HEK293 (cell line): ENCODE data around the gene OR10A5.

Experiments used
- CTCF ChIA-PET: fragments of 350-600 bp; formaldehyde crosslinking; extraction: SDS; loops from one replicate; lab custom pipeline; 2021; ENCODE audit warnings: antibody characterized with exemption; lab: Yijun Ruan, JAX
- POLR2A ChIA-PET: fragments of 300-600 bp; formaldehyde crosslinking; extraction: SDS; loops from one replicate; lab custom pipeline; 2020; ENCODE audit warnings: antibody characterized with exemption, inconsistent platforms; lab: Yijun Ruan, JAX
- H3K27ac ChIP-seq: fragments of 200-500 bp; sonication (Bioruptor generic); 2 replicates; pipeline ENCODE4 v1.5.1; 2014; ENCODE audit warnings: low read depth, low read length, control low read depth, inconsistent platforms; ENCODE audit errors: extremely low read depth
- H3K36me3 ChIP-seq, 2 experiments: fragments of 200-500 bp in 1 of 2; sonication (Bioruptor generic) in 1 of 2; 1 replicate in 1 of 2; 2 replicates in 1 of 2; pipeline ENCODE4 v1.5.1; 2014 to 2017; ENCODE audit warnings: inconsistent platforms in 2 of 2, low read length in 2 of 2; ENCODE audit not compliant: control insufficient read depth in 2 of 2, insufficient read depth in 1 of 2
- H3K4me1 ChIP-seq: fragments of 200-500 bp; sonication (Bioruptor generic); 2 replicates; pipeline ENCODE4 v1.5.1; 2014; ENCODE audit warnings: mild to moderate bottlenecking, low read length, inconsistent platforms; ENCODE audit not compliant: control insufficient read depth, insufficient read depth
- H3K4me3 ChIP-seq: 2 replicates; pipeline ENCODE4 v1.5.1; 2011; ENCODE audit warnings: low read depth, mild to moderate bottlenecking, control low read depth, low read length, moderate library complexity
- H3K9me3 ChIP-seq: fragments of 200-500 bp; sonication (Bioruptor generic); 2 replicates; pipeline ENCODE4 v1.5.1; 2014; ENCODE audit warnings: low read depth, low read length, inconsistent platforms; ENCODE audit not compliant: control insufficient read depth, insufficient read depth
- OSR2 ChIP-seq: fragments of 450-650 bp; formaldehyde crosslinking; IDR thresholded peaks from 2 replicates; pipeline ENCODE4 v1.5.1; 2016; ENCODE audit warnings: missing biosample characterization, missing genetic modification characterization
- PATZ1 ChIP-seq: fragments of 450-650 bp; formaldehyde crosslinking; IDR thresholded peaks from 2 replicates; pipeline ENCODE4 v1.5.1; 2016; ENCODE audit warnings: missing biosample characterization, missing genetic modification characterization
- RBAK ChIP-seq: fragments of 450-650 bp; formaldehyde crosslinking; IDR thresholded peaks from 2 replicates; pipeline ENCODE4 v1.5.1; 2016; ENCODE audit warnings: missing biosample characterization, missing genetic modification characterization
- YY1 ChIP-seq: fragments of 450-650 bp; formaldehyde crosslinking; IDR thresholded peaks from 2 replicates; pipeline ENCODE4 v1.5.1; 2018; ENCODE audit warnings: missing biosample characterization, missing genetic modification characterization
- ZBTB17 ChIP-seq: fragments of 450-650 bp; formaldehyde crosslinking; IDR thresholded peaks from 2 replicates; pipeline ENCODE4 v1.5.1; 2016; ENCODE audit warnings: missing biosample characterization, missing genetic modification characterization
- ZFP41 ChIP-seq: fragments of 450-650 bp; formaldehyde crosslinking; IDR thresholded peaks from 2 replicates; pipeline ENCODE4 v1.5.1; 2016; ENCODE audit warnings: missing biosample characterization, missing genetic modification characterization, borderline replicate concordance
- ZFP69B ChIP-seq: fragments of 450-650 bp; formaldehyde crosslinking; IDR thresholded peaks from 2 replicates; pipeline ENCODE4 v1.5.1; 2016; ENCODE audit warnings: missing biosample characterization, missing genetic modification characterization
- ZNF132 ChIP-seq: fragments of 450-650 bp; formaldehyde crosslinking; IDR thresholded peaks from 2 replicates; pipeline ENCODE4 v1.5.1; 2017; ENCODE audit warnings: missing biosample characterization, missing genetic modification characterization, borderline replicate concordance
- ZNF175 ChIP-seq: fragments of 450-650 bp; formaldehyde crosslinking; IDR thresholded peaks from 2 replicates; pipeline ENCODE4 v1.5.1; 2016; ENCODE audit warnings: missing biosample characterization, missing genetic modification characterization
- ZNF19 ChIP-seq: fragments of 450-650 bp; formaldehyde crosslinking; IDR thresholded peaks from 2 replicates; pipeline ENCODE4; 2016; ENCODE audit warnings: missing biosample characterization, missing genetic modification characterization, low read depth
- ZNF324 ChIP-seq: fragments of 450-650 bp; formaldehyde crosslinking; IDR thresholded peaks from 2 replicates; pipeline ENCODE4 v1.5.1; 2016; ENCODE audit warnings: missing biosample characterization, missing genetic modification characterization
- ZNF366 ChIP-seq: fragments of 450-650 bp; formaldehyde crosslinking; conservative IDR thresholded peaks from 2 replicates; pipeline ENCODE4 v1.5.1; 2016; ENCODE audit warnings: missing biosample characterization, missing genetic modification characterization
- ZNF394 ChIP-seq: fragments of 450-650 bp; formaldehyde crosslinking; IDR thresholded peaks from 2 replicates; pipeline ENCODE4 v1.5.1; 2016; ENCODE audit warnings: missing biosample characterization, missing genetic modification characterization, mild to moderate bottlenecking, moderate library complexity, borderline replicate concordance
- ZNF416 ChIP-seq: fragments of 450-650 bp; formaldehyde crosslinking; IDR thresholded peaks from 2 replicates; pipeline ENCODE4 v1.5.1; 2016; ENCODE audit warnings: missing biosample characterization, missing genetic modification characterization
- ZNF433 ChIP-seq: fragments of 450-650 bp; formaldehyde crosslinking; IDR thresholded peaks from 2 replicates; pipeline ENCODE4 v1.5.1; 2016; ENCODE audit warnings: missing biosample characterization, missing genetic modification characterization, low read depth
- ZNF549 ChIP-seq: fragments of 450-650 bp; IDR thresholded peaks from 2 replicates; pipeline ENCODE4 v1.5.1; 2018; ENCODE audit warnings: missing biosample characterization, missing genetic modification characterization, mild to moderate bottlenecking, inconsistent platforms, moderate library complexity
- ZNF830 ChIP-seq: fragments of 450-650 bp; IDR thresholded peaks from 2 replicates; pipeline ENCODE4 v1.5.0; 2018; ENCODE audit warnings: missing biosample characterization, missing genetic modification characterization, low read depth, mild to moderate bottlenecking, moderate library complexity
- TF ChIP-seq, protein P1 (sequence below): fragments of 450-650 bp; formaldehyde crosslinking; IDR thresholded peaks from 2 replicates; pipeline ENCODE4 v1.5.1; 2017; ENCODE audit warnings: missing biosample characterization, missing genetic modification characterization
- TF ChIP-seq, protein P2 (sequence below): fragments of 450-650 bp; formaldehyde crosslinking; IDR thresholded peaks from 2 replicates; pipeline ENCODE4 v1.5.1; 2017; ENCODE audit warnings: missing biosample characterization, missing genetic modification characterization
- TF ChIP-seq, protein P3 (sequence below): fragments of 450-650 bp; formaldehyde crosslinking; IDR thresholded peaks from 2 replicates; pipeline ENCODE4 v1.5.1; 2016; ENCODE audit warnings: missing biosample characterization, missing genetic modification characterization, borderline replicate concordance

The OR10A5 gene

GRCh38 chr11:6855971-6856541, 10.6 kb downstream of the OR10A5 start:
- POLR2A ChIA-PET = no interaction called here

DNA sequence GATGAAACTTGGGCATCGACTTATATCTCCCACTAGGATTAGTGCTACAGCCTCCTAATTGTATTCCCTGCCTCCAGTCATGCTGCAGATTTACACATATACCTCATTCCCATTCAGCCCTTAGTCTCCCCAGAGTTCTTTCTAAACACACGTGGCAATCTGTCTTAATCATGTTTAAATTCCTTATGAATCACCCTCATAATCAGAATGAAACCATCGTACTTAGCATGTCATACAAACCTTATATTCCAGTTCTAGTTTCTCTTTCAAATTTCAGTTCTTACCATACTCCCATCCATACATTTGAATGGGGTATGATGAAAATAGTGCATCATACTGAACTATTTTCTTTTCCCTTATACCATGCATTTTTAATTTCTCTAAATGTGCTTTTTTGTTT, 11.4 kb downstream of the OR10A5 start:
- Histone ChIP-seq H3K27ac (no peak overlapping the region), H3K4me3 (no peak overlapping the region)
- TF ChIP-seq ZNF175 (tag by site-specific recombination) = no peak
- TF ChIP-seq, all 188 proteins: peak for 0
- H3K36me3 ChIP-seq = no peaks in the 10 kb centered on the region
- no peaks in the 10 kb centered on the region for H3K9me3 ChIP-seq
- no peaks in the 10 kb centered on the region for H3K4me1 ChIP-seq
- ChIA-PET POLR2A (no interaction called here), CTCF (no interaction called here)

More at GRCh38 chr11:6855971-6856541, 10.6 kb downstream of the OR10A5 start:
- CTCF ChIA-PET = interaction anchor here (0.7 kb wide), 1 partner anchor 100 kb away, joined by 3 read pairs; no protein-coding TSS in a partner anchor
- H3K4me3 ChIP-seq = no peak overlapping the region
- no peaks in the 10 kb centered on the region for H3K36me3 ChIP-seq
- H3K4me1 ChIP-seq = no peaks in the 10 kb centered on the region
- no peaks in the 10 kb centered on the region for H3K9me3 ChIP-seq
- TF ChIP-seq RBAK (tag by site-specific recombination) (no peak), ZBTB17 (tag by site-specific recombination) (0 out of 2 replicates have a peak, but pooled peaks have one; percentile 17)
- H3K27ac ChIP-seq = no peak overlapping the region

- POLR2A ChIA-PET = interaction anchor here (0.7 kb wide), 1 partner anchor 66 kb away, joined by 10 read pairs; no protein-coding TSS in a partner anchor
- Histone ChIP-seq H3K4me3 (no peak within 1 kb of the TSS), H3K9me3 (no peaks in the 10 kb centered on the region), H3K27ac (no peak within 1 kb of the TSS), H3K36me3 (no peaks in the 10 kb centered on the region), H3K4me1 (no peaks in the 10 kb centered on the region)
- CTCF ChIA-PET = interaction anchor here (0.6 to 2.4 kb wide), 2 partner anchors 50 to 823 kb away, joined by 3 to 12 read pairs; no protein-coding TSS in a partner anchor
- no peak for TF ChIP-seq ZFP69B (tag by site-specific recombination)
- TF ChIP-seq PATZ1 (tag by site-specific recombination) = no peak
- TF ChIP-seq, protein P1, sequence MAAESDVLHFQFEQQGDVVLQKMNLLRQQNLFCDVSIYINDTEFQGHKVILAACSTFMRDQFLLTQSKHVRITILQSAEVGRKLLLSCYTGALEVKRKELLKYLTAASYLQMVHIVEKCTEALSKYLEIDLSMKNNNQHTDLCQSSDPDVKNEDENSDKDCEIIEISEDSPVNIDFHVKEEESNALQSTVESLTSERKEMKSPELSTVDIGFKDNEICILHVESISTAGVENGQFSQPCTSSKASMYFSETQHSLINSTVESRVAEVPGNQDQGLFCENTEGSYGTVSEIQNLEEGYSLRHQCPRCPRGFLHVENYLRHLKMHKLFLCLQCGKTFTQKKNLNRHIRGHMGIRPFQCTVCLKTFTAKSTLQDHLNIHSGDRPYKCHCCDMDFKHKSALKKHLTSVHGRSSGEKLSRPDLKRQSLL (tag by site-specific recombination) = no peak
- no peak for TF ChIP-seq YY1 (tag by site-specific recombination)
- TF ChIP-seq, protein P2, sequence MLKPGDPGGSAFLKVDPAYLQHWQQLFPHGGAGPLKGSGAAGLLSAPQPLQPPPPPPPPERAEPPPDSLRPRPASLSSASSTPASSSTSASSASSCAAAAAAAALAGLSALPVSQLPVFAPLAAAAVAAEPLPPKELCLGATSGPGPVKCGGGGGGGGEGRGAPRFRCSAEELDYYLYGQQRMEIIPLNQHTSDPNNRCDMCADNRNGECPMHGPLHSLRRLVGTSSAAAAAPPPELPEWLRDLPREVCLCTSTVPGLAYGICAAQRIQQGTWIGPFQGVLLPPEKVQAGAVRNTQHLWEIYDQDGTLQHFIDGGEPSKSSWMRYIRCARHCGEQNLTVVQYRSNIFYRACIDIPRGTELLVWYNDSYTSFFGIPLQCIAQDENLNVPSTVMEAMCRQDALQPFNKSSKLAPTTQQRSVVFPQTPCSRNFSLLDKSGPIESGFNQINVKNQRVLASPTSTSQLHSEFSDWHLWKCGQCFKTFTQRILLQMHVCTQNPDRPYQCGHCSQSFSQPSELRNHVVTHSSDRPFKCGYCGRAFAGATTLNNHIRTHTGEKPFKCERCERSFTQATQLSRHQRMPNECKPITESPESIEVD (tag by site-specific recombination) = no peak
- no peak for TF ChIP-seq ZNF416 (tag by site-specific recombination)
- TF ChIP-seq ZNF433 (tag by site-specific recombination) = no peak
- TF ChIP-seq ZNF549 = no peak
- TF ChIP-seq ZNF366 = no peak
- no peak for TF ChIP-seq ZNF132 (tag by site-specific recombination)
- no peak for TF ChIP-seq ZNF830
- TF ChIP-seq ZNF324 (tag by site-specific recombination) = no peak
- TF ChIP-seq ZFP41 (tag by site-specific recombination) = no peak
- no peak for TF ChIP-seq ZNF394 (tag by site-specific recombination)
- no peak for TF ChIP-seq ZNF19 (tag by site-specific recombination)
- TF ChIP-seq, protein P3, sequence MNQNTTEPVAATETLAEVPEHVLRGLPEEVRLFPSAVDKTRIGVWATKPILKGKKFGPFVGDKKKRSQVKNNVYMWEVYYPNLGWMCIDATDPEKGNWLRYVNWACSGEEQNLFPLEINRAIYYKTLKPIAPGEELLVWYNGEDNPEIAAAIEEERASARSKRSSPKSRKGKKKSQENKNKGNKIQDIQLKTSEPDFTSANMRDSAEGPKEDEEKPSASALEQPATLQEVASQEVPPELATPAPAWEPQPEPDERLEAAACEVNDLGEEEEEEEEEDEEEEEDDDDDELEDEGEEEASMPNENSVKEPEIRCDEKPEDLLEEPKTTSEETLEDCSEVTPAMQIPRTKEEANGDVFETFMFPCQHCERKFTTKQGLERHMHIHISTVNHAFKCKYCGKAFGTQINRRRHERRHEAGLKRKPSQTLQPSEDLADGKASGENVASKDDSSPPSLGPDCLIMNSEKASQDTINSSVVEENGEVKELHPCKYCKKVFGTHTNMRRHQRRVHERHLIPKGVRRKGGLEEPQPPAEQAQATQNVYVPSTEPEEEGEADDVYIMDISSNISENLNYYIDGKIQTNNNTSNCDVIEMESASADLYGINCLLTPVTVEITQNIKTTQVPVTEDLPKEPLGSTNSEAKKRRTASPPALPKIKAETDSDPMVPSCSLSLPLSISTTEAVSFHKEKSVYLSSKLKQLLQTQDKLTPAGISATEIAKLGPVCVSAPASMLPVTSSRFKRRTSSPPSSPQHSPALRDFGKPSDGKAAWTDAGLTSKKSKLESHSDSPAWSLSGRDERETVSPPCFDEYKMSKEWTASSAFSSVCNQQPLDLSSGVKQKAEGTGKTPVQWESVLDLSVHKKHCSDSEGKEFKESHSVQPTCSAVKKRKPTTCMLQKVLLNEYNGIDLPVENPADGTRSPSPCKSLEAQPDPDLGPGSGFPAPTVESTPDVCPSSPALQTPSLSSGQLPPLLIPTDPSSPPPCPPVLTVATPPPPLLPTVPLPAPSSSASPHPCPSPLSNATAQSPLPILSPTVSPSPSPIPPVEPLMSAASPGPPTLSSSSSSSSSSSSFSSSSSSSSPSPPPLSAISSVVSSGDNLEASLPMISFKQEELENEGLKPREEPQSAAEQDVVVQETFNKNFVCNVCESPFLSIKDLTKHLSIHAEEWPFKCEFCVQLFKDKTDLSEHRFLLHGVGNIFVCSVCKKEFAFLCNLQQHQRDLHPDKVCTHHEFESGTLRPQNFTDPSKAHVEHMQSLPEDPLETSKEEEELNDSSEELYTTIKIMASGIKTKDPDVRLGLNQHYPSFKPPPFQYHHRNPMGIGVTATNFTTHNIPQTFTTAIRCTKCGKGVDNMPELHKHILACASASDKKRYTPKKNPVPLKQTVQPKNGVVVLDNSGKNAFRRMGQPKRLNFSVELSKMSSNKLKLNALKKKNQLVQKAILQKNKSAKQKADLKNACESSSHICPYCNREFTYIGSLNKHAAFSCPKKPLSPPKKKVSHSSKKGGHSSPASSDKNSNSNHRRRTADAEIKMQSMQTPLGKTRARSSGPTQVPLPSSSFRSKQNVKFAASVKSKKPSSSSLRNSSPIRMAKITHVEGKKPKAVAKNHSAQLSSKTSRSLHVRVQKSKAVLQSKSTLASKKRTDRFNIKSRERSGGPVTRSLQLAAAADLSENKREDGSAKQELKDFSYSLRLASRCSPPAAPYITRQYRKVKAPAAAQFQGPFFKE (tag by site-specific recombination) = no peak
- no peak for TF ChIP-seq OSR2 (tag by site-specific recombination)
Observed at GRCh38 chr11:6862961-6863360, 17.5 kb downstream of the OR10A5 start, which contains the start of gene OR10A2. OR10A2 (plus strand) TSS chr11:6863057; CDS start chr11:6869755, 6,698 bp downstream.
